ENCODE data around the gene PPP4R3C.

GRCh38 chrX:27451324-27451723 lies 11.8 kb downstream of the PPP4R3C start:
- TF ChIP-seq CTCF (IDR thresholded peaks at IDR 0.05) (no peak), POLR2A (IDR thresholded peaks at IDR 0.05) (no peak)
